ENCODE results near the gene SLC25A33.

Gene SLC25A33

GRCh38 chr1:9592510-9593075 lies 53.3 kb downstream of the SLC25A33 start:
- ChIA-PET CTCF (interaction anchor here (0.7 to 2.2 kb wide), 5 partner anchors 21 to 377 kb away, joined by 3 to 7 read pairs (median 4); no protein-coding TSS in a partner anchor), POLR2A (no interaction called here)
- Histone ChIP-seq H3K4me3 (ENCODE audit: low read depth, low read length) (no peak overlapping the region), H3K27ac (ENCODE audit: extremely low read depth, low read depth, low read length) (no peak overlapping the region), H3K9me3 (ENCODE audit: control insufficient read depth, insufficient read depth, low read depth, low read length) (no peaks in the 10 kb centered on the region), H3K36me3 (ENCODE audit: control insufficient read depth in 2 of 2, insufficient read depth in 1 of 2, low read length in 2 of 2) (peaks cover 0 to 49% of the 10 kb centered on the region in 2 experiments; a peak in 1 of 3 replicates), H3K4me1 (ENCODE audit: control insufficient read depth, insufficient read depth, low read length) (peaks cover 12% of the 10 kb centered on the region)
- TF ChIP-seq ZNF175 (tag by site-specific recombination; IDR thresholded peaks at IDR 0.05): no peak
- no peak for TF ChIP-seq ZNF148 (tag by site-specific recombination; IDR thresholded peaks at IDR 0.05; ENCODE audit: borderline replicate concordance)

GRCh38 chr1:9593147-9593491 lies 53.9 kb downstream of the SLC25A33 start:
- TF ChIP-seq ZNF366 (tag by site-specific recombination; conservative IDR thresholded peaks at IDR 0.05) (no peak), ZNF423 (tag by site-specific recombination; IDR thresholded peaks at IDR 0.05) (peak; percentile 33), ZBTB48 (tag by site-specific recombination; IDR thresholded peaks at IDR 0.05) (0 out of 2 replicates have a peak, but pooled peaks have one; percentile 94), GLIS1 (tag by site-specific recombination; IDR thresholded peaks at IDR 0.05) (peak; percentile 97), ZNF510 (tag by site-specific recombination; IDR thresholded peaks at IDR 0.05; ENCODE audit: insufficient replicate concordance) (no peak), ZBTB20 (tag by site-specific recombination; IDR thresholded peaks at IDR 0.05) (0 out of 2 replicates have a peak, but pooled peaks have one; percentile 41), WT1 (tag by site-specific recombination; IDR thresholded peaks at IDR 0.05) (0 out of 2 replicates have a peak, but pooled peaks have one; percentile 22), GLIS2 (tag by site-specific recombination; IDR thresholded peaks at IDR 0.05) (peak; percentile 81)
- POLR2A ChIA-PET: no interaction called here
- no peak overlapping the region for H3K4me3 ChIP-seq (ENCODE audit: low read depth, low read length)
- H3K36me3 ChIP-seq (ENCODE audit: control insufficient read depth in 2 of 2, insufficient read depth in 1 of 2, low read length in 2 of 2): peaks cover 0 to 54% of the 10 kb centered on the region in 2 experiments; a peak in 1 of 3 replicates
- H3K27ac ChIP-seq (ENCODE audit: extremely low read depth, low read depth, low read length): no peak overlapping the region
- no peaks in the 10 kb centered on the region for H3K9me3 ChIP-seq (ENCODE audit: control insufficient read depth, insufficient read depth, low read depth, low read length)
- CTCF ChIA-PET: interaction anchor here (0.6 to 1.0 kb wide), 4 partner anchors 21 to 1365 kb away, joined by 3 to 5 read pairs (median 3); no protein-coding TSS in a partner anchor
- H3K4me1 ChIP-seq (ENCODE audit: control insufficient read depth, insufficient read depth, low read length): peaks cover 12% of the 10 kb centered on the region

- ChIA-PET CTCF (interaction anchor here (0.6 to 0.7 kb wide), 2 partner anchors 12 to 1364 kb away, joined by 3 read pairs; no protein-coding TSS in a partner anchor), POLR2A (interaction anchor here (0.6 kb wide), 1 partner anchor 24 kb away, joined by 3 read pairs; no protein-coding TSS in a partner anchor)
- no peaks in the 10 kb centered on the region for H3K9me3 ChIP-seq (ENCODE audit: control insufficient read depth, insufficient read depth, low read depth, low read length)
- H3K27ac ChIP-seq (ENCODE audit: extremely low read depth, low read depth, low read length): no peak overlapping the region
- H3K36me3 ChIP-seq (ENCODE audit: control insufficient read depth in 2 of 2, insufficient read depth in 1 of 2, low read length in 2 of 2): peaks cover 2 to 61% of the 10 kb centered on the region in 2 experiments; a peak in 2 of 3 replicates
- H3K4me3 ChIP-seq (ENCODE audit: low read depth, low read length): no peak overlapping the region
- peaks cover 12% of the 10 kb centered on the region for H3K4me1 ChIP-seq (ENCODE audit: control insufficient read depth, insufficient read depth, low read length)
- TF ChIP-seq BCL11A (tag by site-specific recombination; IDR thresholded peaks at IDR 0.05; ENCODE audit: low read depth) (no peak), WT1 (tag by site-specific recombination; IDR thresholded peaks at IDR 0.05) (0 out of 2 replicates have a peak, but pooled peaks have one; percentile 2), ZNF341 (tag by site-specific recombination; IDR thresholded peaks at IDR 0.05; ENCODE audit: low read depth) (peak; percentile 24; the same call in 1 of the 2 replicates), PRDM10 (tag by site-specific recombination; IDR thresholded peaks at IDR 0.05) (peak; percentile 87), ZBTB17 (tag by site-specific recombination; IDR thresholded peaks at IDR 0.05) (peak; percentile 41), KLF10 (tag by site-specific recombination; IDR thresholded peaks at IDR 0.05) (peak; percentile 75), SETDB1 (IDR thresholded peaks at IDR 0.05; ENCODE audit: insufficient read length, low read length) (no peak), ZBTB6 (tag by site-specific recombination; IDR thresholded peaks at IDR 0.05) (0 out of 2 replicates have a peak, but pooled peaks have one; percentile 12), ZNF639 (tag by site-specific recombination; IDR thresholded peaks at IDR 0.05) (no peak), ZBTB21 (tag by site-specific recombination; IDR thresholded peaks at IDR 0.05) (no peak)
Observed at GRCh38 chr1:9593492-9594465, 54.5 kb downstream of the SLC25A33 start.

Measured in HEK293 (cell line).